Limb (tissue), 2 donors: ENCODE results near the gene IL17C.
"Not testable (repeated sequence)": the region's sequence is repeated elsewhere in the genome, so short reads cannot be mapped to it uniquely, and the experiment has no call there.

Source experiments
- DNase-seq, 2 donors: peaks; one replicate each; pipeline ENCODE4 v3.0.0-alpha.2; 2016; ENCODE audit errors: extremely low spot score in 2 of 2

Gene IL17C

GRCh38 chr16:88658714-88659113 lies 20.3 kb downstream of the IL17C start:
- DNase-seq, result peak in 1 of 2 donors; percentile 26

- no peak for DNase-seq
Observed at GRCh38 chr16:88659160-88659559, 20.8 kb downstream of the IL17C start.

- no peak for DNase-seq
Observed at GRCh38 chr16:88661468-88661867, 23.1 kb downstream of the IL17C start.

DNA sequence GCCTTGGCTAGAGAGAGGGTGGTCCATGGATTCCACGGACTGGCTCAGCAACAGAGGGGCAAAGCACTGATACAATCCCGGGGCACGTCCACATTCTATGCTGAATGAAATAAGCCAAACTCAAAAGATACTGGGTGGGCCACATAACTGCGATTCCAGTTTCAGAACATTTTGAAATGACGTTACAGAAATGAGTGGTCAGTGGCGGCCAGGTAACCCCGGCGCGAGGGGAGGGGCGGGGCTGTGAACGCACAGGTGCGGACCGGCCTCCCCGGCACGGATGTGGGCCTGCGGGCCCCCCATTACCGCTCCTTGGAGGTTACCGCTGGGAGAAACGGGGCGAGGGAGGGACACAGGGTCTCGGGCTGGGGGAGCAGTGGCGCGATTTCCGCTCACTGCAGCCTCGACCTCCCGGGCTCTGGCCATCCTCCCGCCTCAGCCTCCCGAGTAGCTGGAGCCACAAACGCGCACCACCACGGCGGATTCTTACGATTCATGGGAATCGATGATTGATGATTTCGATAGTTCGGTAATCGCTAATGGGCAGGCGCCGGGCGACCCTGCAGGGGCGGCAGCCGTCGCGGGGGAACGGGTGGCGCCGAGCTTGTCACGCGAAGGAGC lies 24.0 kb downstream of the IL17C start:
- DNase-seq, result no peak

- peak; percentile 98 for DNase-seq
Observed at GRCh38 chr16:88662843-88663606, 24.7 kb downstream of the IL17C start, which contains the start of gene MVD. TSS of gene MVD (minus strand) at chr16:88663091. CDS start at chr16:88663080, 11 bp downstream.

GRCh38 chr16:88665148-88665547 lies 26.8 kb downstream of the IL17C start:
- peak in 1 of 2 donors; percentile 23 for DNase-seq

DNA sequence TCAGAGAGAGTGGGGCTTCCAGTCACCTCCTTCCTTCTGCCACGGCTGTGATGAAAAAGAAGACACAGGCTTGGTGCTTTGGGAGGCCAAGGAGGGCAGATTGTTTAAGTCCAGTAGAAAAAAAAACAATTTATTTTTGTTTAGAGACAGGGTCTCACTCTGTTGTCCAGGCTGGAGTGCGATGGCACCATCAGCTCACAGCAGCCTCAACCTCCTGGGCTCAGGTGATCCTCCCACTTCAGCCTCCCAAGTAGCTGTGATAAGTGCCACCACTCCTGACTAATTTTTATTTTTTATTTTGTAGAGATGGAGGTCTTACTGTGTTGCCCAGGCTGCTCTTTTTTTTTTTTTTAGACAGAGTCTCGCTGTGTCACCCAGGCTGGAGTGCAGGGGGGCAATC lies 27.2 kb downstream of the IL17C start:
- no peak for DNase-seq

DNA sequence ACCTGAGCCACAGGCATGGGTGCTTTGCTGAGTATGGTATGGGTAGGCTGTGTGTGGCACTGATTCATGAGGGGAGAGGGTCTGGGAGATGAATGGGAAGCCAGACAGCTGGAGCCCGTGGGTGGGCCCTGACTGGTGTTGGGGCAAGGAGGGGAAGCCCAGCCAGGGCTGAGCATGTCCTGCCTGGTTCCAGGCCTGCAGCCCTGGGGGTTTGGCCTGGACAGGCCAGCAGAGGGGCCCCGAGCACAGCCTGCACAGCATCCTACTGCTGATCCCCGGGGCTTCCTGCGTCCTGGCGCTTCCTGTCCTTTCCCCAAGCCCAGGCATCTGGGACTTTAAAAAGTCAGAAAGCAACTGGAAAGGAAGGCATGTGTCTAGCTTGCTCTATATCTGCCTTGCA lies 29.1 kb downstream of the IL17C start:
- DNase-seq, result no peak

GRCh38 chr16:88669493-88669892 lies 31.1 kb downstream of the IL17C start:
- DNase-seq, result not testable (repeated sequence)

DNA sequence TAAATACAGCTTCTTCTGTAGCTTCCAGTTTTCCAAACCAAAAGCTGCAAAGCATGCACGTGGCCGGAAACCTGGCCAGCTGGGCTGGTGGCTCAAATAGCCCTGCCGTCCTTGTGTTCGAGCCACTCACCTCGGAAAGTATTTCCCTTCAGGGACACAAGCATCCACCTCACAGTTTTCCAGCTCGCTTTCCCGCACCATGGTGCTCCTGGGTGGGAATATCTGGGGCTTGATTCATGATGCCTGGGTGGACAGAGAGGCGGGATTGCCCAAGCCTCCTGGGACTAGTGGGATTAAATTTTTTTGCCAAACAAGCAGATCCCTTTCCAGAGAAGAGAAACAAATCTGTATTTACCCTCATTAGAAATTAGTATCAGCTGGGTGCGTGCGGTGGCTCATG lies 31.6 kb downstream of the IL17C start:
- no peak for DNase-seq

- DNase-seq, result no peak
Observed at GRCh38 chr16:88671806-88672205, 33.4 kb downstream of the IL17C start.

DNA sequence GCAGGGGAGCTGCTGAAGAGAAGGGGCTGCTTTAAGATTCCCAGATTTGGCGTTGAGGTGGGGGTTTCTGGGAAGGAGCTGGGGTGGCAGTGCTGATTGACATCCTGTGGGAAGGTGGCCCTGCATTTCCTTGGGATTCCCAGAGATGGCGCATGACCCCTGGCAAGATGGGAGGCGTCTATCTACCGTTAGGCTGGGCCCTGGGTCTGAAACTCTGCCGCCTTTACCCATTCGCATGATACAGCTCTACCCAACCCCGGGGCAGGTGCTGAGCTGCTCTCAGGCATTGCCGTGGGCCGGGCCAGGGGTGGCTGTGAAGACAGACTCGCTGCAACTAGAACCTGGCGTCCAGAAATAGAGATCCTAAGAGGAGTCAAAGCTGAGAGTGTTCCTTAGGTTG lies 34.4 kb downstream of the IL17C start:
- no peak for DNase-seq

DNA sequence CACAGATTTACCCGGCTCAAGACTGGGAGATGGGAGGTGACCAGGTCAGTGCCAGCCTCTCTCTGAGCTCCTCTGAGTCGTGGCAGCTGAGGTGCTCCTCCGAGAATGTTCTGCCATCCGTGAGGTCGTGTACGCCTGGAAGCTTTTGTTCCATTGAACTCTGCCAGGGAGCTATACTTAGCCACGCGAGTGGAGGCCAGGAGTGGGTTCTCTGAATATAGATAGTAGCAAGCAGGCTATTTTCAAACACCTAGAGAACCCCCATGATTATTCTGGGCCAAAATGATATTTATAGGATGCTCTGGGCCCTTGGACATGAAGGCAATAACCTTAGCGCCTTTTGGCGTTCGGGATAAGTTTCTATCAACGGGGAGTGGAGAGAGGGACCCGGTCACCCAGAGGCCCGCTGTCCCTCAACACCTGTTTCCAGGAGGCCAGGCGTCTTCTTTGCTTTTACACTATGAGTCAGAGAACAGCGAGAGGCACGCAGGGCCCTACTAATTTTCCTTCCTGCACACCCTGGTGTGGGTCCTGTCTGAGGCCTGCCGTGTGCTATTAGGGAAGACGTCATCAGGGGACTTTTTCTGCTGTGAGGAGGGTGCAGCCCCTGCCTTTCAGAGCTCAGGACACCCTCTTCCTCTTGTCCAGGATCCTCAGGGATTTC lies 35.5 kb downstream of the IL17C start:
- DNase-seq, result no peak

- DNase-seq, result no peak
Observed at GRCh38 chr16:88676502-88677242, 38.3 kb downstream of the IL17C start.

DNA sequence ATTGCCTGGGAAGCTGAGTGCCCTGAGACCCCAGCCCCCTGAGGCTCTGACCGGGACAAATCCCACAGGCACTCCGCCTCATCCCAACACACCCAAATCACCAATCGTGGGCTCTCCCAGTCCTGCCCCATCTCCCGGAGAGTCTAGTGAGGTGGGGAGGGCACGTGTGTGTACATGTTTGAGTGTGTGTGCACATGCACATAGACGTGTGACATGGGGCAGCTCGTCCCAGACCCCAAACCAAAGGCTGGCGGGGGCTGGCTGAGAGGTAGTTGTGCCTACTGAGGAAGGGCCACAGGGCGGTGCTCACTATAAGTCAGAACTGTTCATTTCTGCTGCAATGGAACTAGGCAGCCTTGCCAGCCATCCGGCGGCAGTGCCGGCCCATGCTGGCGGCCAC lies 39.3 kb downstream of the IL17C start:
- DNase-seq, result no peak

- DNase-seq, result no peak
Observed at GRCh38 chr16:88678224-88678979, 40.0 kb downstream of the IL17C start.

- DNase-seq, result no peak
Observed at GRCh38 chr16:88680554-88681083, 42.2 kb downstream of the IL17C start.

DNA sequence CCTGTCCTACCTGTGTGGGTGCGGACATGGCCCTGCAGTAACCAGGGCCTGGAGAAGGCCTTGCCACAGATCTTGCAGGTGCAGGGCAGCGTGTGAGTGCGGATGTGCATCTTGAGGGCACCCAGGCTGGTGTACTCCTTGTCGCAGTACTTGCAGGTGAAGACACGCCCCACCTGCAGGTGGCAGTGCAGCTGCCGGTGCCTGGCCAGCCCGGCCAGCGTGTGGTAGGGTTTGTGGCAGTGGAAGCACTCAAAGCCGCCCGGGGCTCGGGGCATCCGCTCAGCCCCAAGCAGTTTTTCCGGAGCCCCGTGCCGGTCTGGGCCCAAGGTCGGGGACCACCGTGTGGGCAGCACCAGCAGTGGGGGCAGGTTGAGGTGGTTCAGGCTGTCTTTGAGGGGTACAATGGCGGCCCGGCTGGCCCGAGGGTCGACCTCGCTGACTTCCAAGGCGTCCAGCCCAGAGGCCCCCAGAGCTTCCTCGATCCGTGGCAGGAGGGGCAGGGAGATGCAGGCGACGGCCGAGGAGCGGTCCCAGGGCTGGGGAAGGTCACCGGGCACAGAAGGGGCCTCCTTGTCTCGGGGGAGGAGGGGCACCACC lies 42.8 kb downstream of the IL17C start:
- DNase-seq, result no peak

GRCh38 chr16:88681709-88682451 lies 43.5 kb downstream of the IL17C start:
- no peak for DNase-seq
